ENCODE results near the gene KLK12. TPM values are rescaled to one million over a fixed set of nuclear protein-coding genes. Genes with fewer than 3 reads are reported as not detected.

The KLK12 gene, protein sequence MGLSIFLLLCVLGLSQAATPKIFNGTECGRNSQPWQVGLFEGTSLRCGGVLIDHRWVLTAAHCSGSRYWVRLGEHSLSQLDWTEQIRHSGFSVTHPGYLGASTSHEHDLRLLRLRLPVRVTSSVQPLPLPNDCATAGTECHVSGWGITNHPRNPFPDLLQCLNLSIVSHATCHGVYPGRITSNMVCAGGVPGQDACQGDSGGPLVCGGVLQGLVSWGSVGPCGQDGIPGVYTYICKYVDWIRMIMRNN
- not detected for polyA plus RNA-seq

DNA sequence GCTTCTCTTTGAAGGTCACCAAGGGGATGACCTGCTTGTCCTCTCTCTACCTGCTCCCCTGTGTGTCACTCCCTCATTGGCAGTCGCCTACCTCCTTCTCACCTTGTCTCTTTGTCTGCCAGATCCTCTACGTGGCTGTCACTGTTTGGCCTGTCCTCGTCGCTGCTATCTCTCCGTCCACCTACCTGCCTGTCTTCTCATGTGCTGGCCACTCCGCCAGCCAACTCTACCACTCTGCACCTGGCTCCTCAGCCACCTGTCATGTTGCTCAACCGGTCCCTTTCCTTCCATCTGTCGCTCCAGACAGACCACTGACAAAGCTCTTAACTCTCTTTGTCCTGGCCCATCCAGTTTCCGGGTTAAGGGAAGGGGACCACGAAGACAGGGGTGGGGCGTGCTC lies at the start of gene KLK12:
Gene KLK12 (minus strand): TSS at position 299 of the 400 bp plus-strand sequence. CDS start 381 bp downstream, outside the sequence.
- no peak within 1 kb of the TSS for H3K27ac Mint-ChIP-seq
- no peak within 1 kb of the TSS for H3K4me3 Mint-ChIP-seq
- no peaks in the 10 kb centered on the region for H3K4me1 Mint-ChIP-seq
- peaks cover 0 to 1% (median 0%) of the 10 kb centered on the region in 3 donors for H3K9me3 Mint-ChIP-seq
- H3K27me3 Mint-ChIP-seq: peaks cover 18% of the 10 kb centered on the region
- H3K36me3 Mint-ChIP-seq: no peaks in the 10 kb centered on the region

DNA sequence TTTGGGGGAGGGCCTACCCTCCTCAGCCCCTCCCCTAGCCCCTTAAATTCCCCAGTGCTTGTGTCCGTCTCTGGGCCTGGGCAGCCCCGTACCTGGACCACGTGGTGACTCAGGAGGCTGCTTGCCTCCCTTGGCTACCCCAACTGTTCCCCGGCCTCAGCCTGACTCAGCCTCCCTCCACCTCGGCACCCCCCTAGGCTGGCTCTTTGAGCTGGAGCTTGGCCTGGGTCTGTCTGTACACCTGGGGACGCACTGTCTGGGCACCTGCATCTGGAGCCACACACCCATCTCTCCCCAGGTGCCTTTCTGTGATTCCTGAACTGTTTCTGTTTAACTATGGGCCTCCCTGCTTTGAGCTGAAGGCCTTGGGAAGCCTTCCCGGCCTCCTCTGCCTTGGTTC lies 49.7 kb upstream of the KLK12 start:
- peaks cover 3% of the 10 kb centered on the region for H3K36me3 Mint-ChIP-seq
- H3K27ac Mint-ChIP-seq: no peak overlapping the region
- peaks cover 7% of the 10 kb centered on the region for H3K27me3 Mint-ChIP-seq
- H3K4me3 Mint-ChIP-seq: peak overlapping the region in 1 of 4 donors; percentile 16
- peaks cover 0 to 5% (median 0%) of the 10 kb centered on the region in 3 donors for H3K4me1 Mint-ChIP-seq
- no peaks in the 10 kb centered on the region for H3K9me3 Mint-ChIP-seq

DNA sequence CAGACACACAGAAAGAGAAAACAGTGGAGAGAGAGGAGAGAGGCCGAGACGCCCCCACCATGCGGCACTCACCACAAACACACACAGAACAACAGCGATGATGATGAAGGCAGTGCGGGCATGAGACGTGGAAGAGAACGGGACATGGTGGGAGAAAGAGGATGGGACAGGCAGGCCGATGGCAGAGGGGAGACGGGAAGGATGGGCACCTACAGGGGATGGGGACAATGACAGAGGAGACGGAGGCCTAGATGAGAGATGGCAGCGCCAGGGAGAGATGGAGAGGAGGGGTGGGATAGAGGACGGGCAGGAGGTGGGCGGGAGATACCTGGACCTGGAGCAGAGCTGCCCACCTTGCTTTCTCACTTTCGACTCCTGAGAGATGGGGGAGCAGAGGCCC lies 49.0 kb upstream of the KLK12 start:
- peaks cover 0 to 3% (median 0%) of the 10 kb centered on the region in 3 donors for H3K4me1 Mint-ChIP-seq
- H3K27me3 Mint-ChIP-seq: peaks cover 7% of the 10 kb centered on the region
- H3K4me3 Mint-ChIP-seq: peak overlapping the region in 1 of 4 donors; percentile 60
- H3K36me3 Mint-ChIP-seq: peaks cover 3% of the 10 kb centered on the region
- H3K9me3 Mint-ChIP-seq: no peaks in the 10 kb centered on the region
- no peak overlapping the region for H3K27ac Mint-ChIP-seq

DNA sequence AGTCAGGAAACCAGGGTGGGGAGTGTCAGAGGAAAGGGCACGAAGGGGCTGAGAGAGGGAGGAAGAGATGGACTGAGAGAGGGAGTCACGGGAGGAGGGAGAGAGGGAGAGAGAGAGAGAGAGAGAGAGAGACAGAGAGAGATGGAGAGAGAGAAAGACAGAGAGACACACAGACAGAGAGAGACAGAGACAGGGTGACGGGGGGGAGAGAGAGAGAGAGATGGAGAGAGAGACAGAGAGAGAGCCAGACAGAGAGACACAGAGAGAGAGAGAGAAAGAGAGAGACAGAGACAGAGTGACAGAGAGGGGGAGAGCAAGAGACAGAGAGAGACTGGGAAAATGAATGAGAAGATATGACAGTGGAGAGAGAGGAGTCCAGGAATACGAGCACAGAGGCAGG lies 48.4 kb upstream of the KLK12 start:
- no peaks in the 10 kb centered on the region for H3K9me3 Mint-ChIP-seq
- H3K4me3 Mint-ChIP-seq: no peak overlapping the region
- no peak overlapping the region for H3K27ac Mint-ChIP-seq
- H3K36me3 Mint-ChIP-seq: peaks cover 2% of the 10 kb centered on the region
- H3K27me3 Mint-ChIP-seq: peaks cover 7% of the 10 kb centered on the region
- peaks cover 0 to 3% (median 0%) of the 10 kb centered on the region in 3 donors for H3K4me1 Mint-ChIP-seq

DNA sequence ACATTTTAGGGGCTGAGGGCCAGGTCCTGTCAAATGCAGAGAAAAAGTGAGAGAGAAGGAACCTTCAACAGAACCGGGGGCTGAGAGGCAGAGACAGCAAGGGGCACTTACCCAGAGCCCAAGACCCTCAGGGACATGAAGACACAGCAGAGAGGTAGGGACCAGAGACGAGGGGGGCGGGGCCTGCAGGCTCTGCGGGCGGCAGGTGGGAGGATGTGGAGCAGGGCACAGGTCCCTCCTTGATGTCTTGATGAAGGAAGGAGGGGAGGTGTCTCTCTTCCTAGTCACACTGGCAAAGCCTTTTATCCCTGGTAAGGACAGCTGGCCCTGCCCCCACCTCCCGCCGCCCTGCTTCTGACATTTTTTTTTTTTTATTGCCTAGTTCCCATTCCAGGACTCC lies 47.8 kb upstream of the KLK12 start, which contains the start of gene KLK14:
Gene KLK14 (minus strand): TSS at position 277 of the 400 bp plus-strand sequence. CDS start 273 bp downstream, at position 4.
- Mint-ChIP-seq H3K27me3 (peaks cover 7% of the 10 kb centered on the region), H3K27ac (no peak within 1 kb of the TSS), H3K9me3 (no peaks in the 10 kb centered on the region), H3K4me1 (peaks cover 0 to 3% (median 0%) of the 10 kb centered on the region in 3 donors), H3K4me3 (peak within 1 kb of the TSS in 1 of 4 donors; percentile 60), H3K36me3 (peaks cover 2% of the 10 kb centered on the region)

DNA sequence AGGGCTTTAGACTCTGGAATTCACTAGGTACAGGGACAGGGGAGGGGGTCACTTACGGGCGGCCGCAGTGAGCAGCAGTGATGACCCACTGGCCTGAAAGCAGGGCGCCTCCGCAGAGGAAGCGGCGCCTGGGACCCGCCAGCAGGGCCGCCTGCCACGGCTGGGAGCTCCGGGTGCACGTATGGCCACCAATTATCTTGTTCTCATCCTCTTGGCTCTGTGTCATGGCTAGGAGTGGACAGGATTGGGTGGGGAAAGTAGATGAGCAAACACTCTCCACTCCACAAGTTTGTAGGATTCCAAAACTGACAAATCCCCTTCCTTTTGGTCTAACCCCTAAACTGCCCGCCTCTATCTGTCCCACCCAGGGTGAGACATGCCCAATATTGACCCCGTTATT lies 46.7 kb upstream of the KLK12 start:
- Mint-ChIP-seq H3K27me3 (peaks cover 7% of the 10 kb centered on the region), H3K27ac (no peak overlapping the region), H3K4me1 (peaks cover 0 to 3% (median 0%) of the 10 kb centered on the region in 3 donors), H3K4me3 (no peak overlapping the region), H3K36me3 (no peaks in the 10 kb centered on the region), H3K9me3 (no peaks in the 10 kb centered on the region)

DNA sequence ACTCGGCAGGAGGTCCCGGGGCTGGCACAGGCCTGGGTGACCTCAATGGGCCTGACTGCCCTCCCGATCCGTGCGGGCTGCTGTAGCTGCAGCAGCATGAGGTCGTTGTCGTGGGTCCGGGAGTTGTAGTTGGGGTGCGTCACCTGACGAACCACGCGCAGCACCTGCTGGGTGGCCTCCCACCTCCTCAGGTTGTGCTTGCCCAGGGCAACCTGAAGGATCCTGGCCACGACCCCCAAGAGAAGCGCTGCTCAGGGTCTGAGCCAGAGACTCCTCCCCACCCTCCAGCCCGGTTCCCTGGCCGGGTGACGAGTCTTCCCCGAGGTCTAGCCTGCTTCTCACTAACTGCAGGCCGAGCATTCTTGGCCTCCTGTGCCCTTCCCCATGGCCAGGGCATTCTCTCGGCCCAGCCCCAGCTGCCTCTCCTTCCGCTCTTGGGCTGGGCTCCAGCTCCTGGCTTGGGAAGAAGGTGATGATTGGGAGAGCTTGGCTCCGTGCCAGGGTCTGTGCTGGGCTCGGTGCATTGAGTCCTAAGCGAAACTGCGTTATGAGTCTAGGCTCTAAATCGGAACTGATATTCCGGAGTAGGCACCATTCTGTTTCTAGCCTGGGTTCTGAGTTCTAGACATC lies 44.8 kb upstream of the KLK12 start:
- Mint-ChIP-seq H3K4me1 (peaks cover 0 to 3% (median 0%) of the 10 kb centered on the region in 3 donors), H3K9me3 (no peaks in the 10 kb centered on the region), H3K36me3 (no peaks in the 10 kb centered on the region), H3K27ac (no peak overlapping the region), H3K4me3 (no peak overlapping the region), H3K27me3 (peaks cover 7% of the 10 kb centered on the region)

DNA sequence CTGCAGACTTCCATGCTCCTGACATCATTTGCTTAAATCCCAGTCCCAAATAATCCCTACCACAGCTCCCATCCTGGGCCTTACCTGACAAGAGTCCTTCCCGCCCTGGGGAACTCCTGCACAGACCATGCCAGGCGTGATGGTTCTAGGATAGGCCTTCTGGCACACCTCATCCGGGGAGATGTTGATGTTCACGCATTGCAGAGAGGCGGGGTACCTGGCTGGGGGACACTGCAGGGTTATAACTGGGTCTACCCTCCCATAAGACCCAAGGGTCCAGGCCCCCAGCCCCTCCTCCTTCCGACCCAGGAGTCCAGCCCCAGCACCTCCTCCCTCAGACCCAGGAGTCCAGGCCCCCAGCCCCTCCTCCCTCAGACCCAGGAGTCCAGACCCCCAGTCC lies 43.9 kb upstream of the KLK12 start:
- Mint-ChIP-seq H3K27ac (peak overlapping the region in 1 of 3 donors; percentile 62), H3K9me3 (peaks cover 2 to 8% (median 3%) of the 10 kb centered on the region in 3 donors), H3K4me3 (no peak overlapping the region), H3K36me3 (no peaks in the 10 kb centered on the region), H3K4me1 (peaks cover 0 to 3% (median 0%) of the 10 kb centered on the region in 3 donors), H3K27me3 (peaks cover 9% of the 10 kb centered on the region)

DNA sequence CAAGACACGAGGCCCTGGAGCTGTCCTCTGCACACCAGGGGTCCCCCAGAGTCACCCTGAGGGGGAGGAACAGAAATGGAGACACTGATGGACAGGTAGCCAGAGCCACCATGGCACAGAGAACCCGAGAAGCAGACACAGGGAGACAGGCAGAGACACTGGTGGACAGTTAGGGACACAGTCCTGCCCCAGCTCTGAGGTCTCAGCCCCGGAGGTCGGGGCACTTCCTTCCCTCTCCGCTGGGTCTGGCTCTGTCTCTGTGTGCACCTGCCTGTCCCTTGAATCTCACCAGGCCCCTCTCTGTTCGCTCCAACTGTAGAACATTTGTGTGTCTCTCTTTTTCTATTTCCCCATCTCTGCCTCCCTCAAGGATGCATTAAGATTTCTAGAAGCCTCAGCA lies 43.3 kb upstream of the KLK12 start:
- Mint-ChIP-seq H3K4me3 (no peak overlapping the region), H3K27ac (peak overlapping the region in 1 of 3 donors; percentile 62), H3K27me3 (peaks cover 5% of the 10 kb centered on the region), H3K9me3 (peaks cover 2 to 13% (median 9%) of the 10 kb centered on the region in 3 donors), H3K4me1 (peaks cover 0 to 1% (median 0%) of the 10 kb centered on the region in 3 donors), H3K36me3 (no peaks in the 10 kb centered on the region)

DNA sequence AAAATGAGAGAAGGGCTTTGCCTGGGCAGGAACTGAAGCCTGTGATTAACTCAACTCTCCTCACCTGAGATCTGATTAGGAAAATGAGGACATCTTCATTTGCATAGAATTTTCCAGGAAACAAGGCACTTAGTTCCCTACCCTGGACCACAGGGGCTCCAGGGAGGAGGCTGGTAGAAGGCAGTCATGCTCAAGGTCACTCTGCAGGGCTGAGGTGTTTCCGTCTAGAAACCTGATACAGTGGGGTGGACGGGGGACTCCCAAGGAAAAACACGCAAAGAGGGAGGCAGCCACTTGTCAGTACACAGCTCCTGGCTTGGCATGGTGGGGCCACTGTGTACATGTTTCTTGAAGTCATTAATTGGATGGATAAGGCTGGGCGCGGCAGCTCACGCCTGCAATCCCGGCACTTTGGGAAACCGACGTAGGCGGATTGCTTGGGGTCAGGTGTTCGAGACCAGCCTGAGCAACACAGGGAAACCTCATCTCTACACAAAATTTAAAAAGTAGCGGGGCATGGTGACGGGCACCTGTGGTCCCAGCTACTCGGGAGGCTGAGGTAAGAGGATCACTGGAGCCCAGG lies 41.9 kb upstream of the KLK12 start:
- Mint-ChIP-seq H3K36me3 (no peaks in the 10 kb centered on the region), H3K27ac (peak overlapping the region in 1 of 3 donors; percentile 36), H3K4me1 (peaks cover 0 to under 1% (median 0%) of the 10 kb centered on the region in 3 donors)

DNA sequence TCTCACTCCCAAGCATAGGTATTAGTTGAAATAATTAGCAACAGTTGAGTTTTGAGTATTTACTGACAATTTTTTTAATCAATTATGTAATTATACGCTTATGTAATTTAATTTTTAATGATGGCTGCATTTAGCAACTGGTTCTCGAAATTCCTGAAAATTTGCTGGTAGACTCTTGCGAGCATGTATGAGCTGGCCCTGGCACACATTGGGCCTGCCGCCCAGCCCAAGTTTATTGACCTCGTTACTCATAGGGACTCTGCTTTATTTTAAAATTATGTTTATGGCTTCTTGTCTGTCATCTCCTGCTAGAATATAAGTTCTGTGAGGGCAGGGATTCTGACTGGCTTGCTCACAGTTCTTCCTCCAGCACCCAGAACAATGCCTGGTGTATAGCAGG lies 41.2 kb upstream of the KLK12 start:
- H3K36me3 Mint-ChIP-seq: no peaks in the 10 kb centered on the region
- H3K27ac Mint-ChIP-seq: no peak overlapping the region
- H3K4me3 Mint-ChIP-seq: no peak overlapping the region
- no peaks in the 10 kb centered on the region for H3K4me1 Mint-ChIP-seq
- peaks cover 2% of the 10 kb centered on the region for H3K27me3 Mint-ChIP-seq
- peaks cover 3 to 16% (median 10%) of the 10 kb centered on the region in 3 donors for H3K9me3 Mint-ChIP-seq

More for the DNA sequence above, 41.9 kb upstream of the KLK12 start:
- peaks cover 3 to 16% (median 10%) of the 10 kb centered on the region in 3 donors for H3K9me3 Mint-ChIP-seq
- no peak overlapping the region for H3K4me3 Mint-ChIP-seq
- peaks cover 2% of the 10 kb centered on the region for H3K27me3 Mint-ChIP-seq

DNA sequence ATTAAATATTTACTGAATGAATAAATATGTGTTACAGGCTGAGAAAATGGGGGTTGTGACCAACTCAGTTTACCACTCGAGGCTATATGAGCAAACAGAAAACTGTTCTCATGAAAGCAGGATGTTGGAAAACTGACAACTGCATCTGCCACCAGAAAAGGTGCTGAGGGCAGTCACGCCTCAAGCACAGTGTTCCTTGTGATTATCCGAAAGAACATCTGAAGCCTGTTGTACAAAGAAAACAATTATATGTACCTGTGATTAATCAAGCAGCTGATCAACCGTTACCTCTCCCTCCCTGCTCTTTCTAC lies 36.2 kb upstream of the KLK12 start:
- Mint-ChIP-seq H3K27me3 (peaks cover 17% of the 10 kb centered on the region), H3K27ac (no peak overlapping the region), H3K4me3 (no peak overlapping the region), H3K4me1 (no peaks in the 10 kb centered on the region), H3K36me3 (no peaks in the 10 kb centered on the region), H3K9me3 (peaks cover 8 to 21% (median 10%) of the 10 kb centered on the region in 3 donors)

DNA sequence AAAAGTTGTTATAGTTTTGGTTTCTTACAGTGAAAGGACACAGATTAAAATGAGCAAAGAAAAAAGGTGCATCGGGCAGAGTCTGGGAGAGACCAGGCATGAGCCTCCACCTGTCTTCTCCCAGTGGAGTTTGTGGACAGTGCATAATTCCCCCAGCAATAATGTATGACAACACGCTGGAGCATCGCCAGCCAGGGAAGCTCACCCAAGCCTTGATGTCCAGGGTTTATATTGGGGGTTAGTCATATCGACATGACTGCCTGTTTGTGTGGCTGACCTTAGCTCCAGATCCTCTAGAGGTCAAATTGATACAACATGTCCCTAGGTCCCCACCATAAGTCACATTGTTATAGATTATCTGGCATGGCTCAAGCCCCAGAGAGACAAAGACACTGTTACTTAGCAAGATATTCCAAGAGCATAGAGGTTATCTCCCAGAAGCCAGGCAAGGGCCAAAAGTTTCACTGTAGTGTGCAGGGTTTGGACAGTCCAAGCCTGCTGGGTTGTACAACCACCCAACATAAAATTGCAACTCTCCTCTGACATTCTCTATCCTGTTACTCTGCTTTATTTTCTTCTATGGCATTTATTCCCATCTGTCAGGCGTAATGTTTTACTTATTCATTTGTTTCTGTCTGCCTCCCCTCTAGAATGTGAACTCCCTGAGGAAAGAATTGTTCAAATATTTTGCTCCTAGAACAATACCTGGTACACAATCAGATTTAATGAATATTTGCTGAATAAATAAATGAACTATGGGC lies 35.7 kb upstream of the KLK12 start:
- H3K9me3 Mint-ChIP-seq: peaks cover 8 to 21% (median 10%) of the 10 kb centered on the region in 3 donors

DNA sequence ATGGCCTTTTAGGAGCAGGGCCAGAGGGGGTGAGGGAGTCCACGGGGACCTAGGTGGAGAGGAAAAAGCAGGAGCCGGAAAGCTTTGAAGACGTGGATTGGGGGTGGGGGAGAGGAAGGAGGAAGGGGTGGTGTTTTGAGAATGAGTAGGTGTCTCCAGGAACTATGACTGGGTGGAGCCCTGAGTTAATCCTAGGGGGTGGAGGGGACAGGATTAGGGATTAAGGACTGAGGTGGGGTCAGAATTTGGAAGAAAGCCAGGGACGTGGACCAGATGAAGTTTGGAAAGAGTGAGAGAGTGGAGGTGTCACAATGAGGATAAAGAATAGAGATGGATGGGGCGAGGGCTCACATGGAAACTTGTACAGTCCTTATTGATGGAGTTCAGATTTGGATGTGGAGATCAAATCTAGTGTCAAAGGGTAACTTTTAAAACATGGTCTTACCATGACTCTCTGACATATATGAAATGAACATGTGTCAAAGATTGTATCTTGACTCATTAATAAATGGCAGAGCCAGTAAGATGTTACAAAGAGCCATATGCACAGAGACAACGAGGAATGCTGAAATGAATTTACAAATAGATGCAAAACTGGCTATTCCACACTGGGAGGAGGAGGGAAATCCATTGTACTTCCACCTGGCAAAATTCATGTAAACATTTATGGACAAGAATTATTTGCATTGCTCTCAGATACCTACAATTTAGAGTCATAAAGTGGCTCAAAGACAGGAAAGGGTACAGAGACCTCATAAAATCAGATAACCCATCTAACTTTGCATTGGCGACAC lies 31.8 kb upstream of the KLK12 start:
- peaks cover 0 to 3% (median 2%) of the 10 kb centered on the region in 3 donors for H3K4me1 Mint-ChIP-seq
- peaks cover 0 to 6% (median 5%) of the 10 kb centered on the region in 3 donors for H3K9me3 Mint-ChIP-seq
- H3K36me3 Mint-ChIP-seq: peaks cover 1% of the 10 kb centered on the region
- H3K27ac Mint-ChIP-seq: peak overlapping the region in 1 of 3 donors; percentile 41
- peak overlapping the region in 2 of 4 donors; percentile 1 to 35 for H3K4me3 Mint-ChIP-seq
- peaks cover 37% of the 10 kb centered on the region for H3K27me3 Mint-ChIP-seq

More for the DNA sequence above, 35.7 kb upstream of the KLK12 start:
- H3K4me3 Mint-ChIP-seq: no peak overlapping the region
- peaks cover 1% of the 10 kb centered on the region for H3K36me3 Mint-ChIP-seq
- H3K27me3 Mint-ChIP-seq: peaks cover 20% of the 10 kb centered on the region
- H3K27ac Mint-ChIP-seq: no peak overlapping the region
- H3K4me1 Mint-ChIP-seq: no peaks in the 10 kb centered on the region
